Stimulated activated CD4-positive, alpha-beta T cell treated with anti-CD3 and anti-CD28 coated beads, Interleukin-15, amount 100 ng/mL, for 1 hour (primary cell): ENCODE measurements around the gene SCYGR5.
"Not testable (repeated sequence)": the region's sequence is repeated elsewhere in the genome, so short reads cannot be mapped to it uniquely, and the experiment has no call there.

Source experiments
- DNase-seq, 2 donors: peaks; one replicate each; pipeline ENCODE4 v3.0.0-alpha.2; 2020; ENCODE audit warnings: low read depth in 1 of 2, low spot score in 1 of 2

SCYGR5 gene

GRCh38 chr2:227666631-227667170, at the start of gene SCYGR5:
TSS of gene SCYGR5 (plus strand) at chr2:227666804. CDS start at chr2:227666804, 0 bp downstream.
- DNase-seq: not testable (repeated sequence)

GRCh38 chr2:227617316-227618230, 49.0 kb upstream of the SCYGR5 start, which contains the start of gene SCYGR4:
TSS of gene SCYGR4 (plus strand) at chr2:227617498. CDS start at chr2:227617498, 0 bp downstream.
- no peak for DNase-seq

- no peak for DNase-seq
These were observed 43.4 kb upstream of the SCYGR5 start for GRCh38 chr2:227623226-227623625.

GRCh38 chr2:227625420-227625819, 41.2 kb upstream of the SCYGR5 start:
- no peak for DNase-seq

- no peak for DNase-seq
These were observed 39.9 kb upstream of the SCYGR5 start for GRCh38 chr2:227626580-227627151.

- no peak for DNase-seq
These were observed 38.8 kb upstream of the SCYGR5 start for GRCh38 chr2:227627769-227628168.

GRCh38 chr2:227629435-227629834, 37.2 kb upstream of the SCYGR5 start:
- no peak for DNase-seq

GRCh38 chr2:227630322-227630721, 36.3 kb upstream of the SCYGR5 start:
- no peak for DNase-seq

GRCh38 chr2:227632827-227633226, 33.8 kb upstream of the SCYGR5 start:
- DNase-seq: no peak

GRCh38 chr2:227634201-227634600, 32.4 kb upstream of the SCYGR5 start:
- no peak for DNase-seq

GRCh38 chr2:227642656-227643055, 23.9 kb upstream of the SCYGR5 start:
- no peak for DNase-seq

GRCh38 chr2:227643990-227644551, 22.5 kb upstream of the SCYGR5 start:
- no peak for DNase-seq

GRCh38 chr2:227653419-227653818, 13.2 kb upstream of the SCYGR5 start:
- DNase-seq: no peak

- no peak for DNase-seq
These were observed 12.2 kb upstream of the SCYGR5 start for GRCh38 chr2:227654426-227654825.

GRCh38 chr2:227655454-227655853, 11.2 kb upstream of the SCYGR5 start:
- no peak for DNase-seq

GRCh38 chr2:227657199-227657845, 9.3 kb upstream of the SCYGR5 start:
- DNase-seq: no peak

- DNase-seq: no peak
These were observed 5.5 kb upstream of the SCYGR5 start for GRCh38 chr2:227661025-227661649.

GRCh38 chr2:227661827-227662226, 4.8 kb upstream of the SCYGR5 start:
- DNase-seq: no peak

- no peak for DNase-seq
These were observed 1.2 kb upstream of the SCYGR5 start for GRCh38 chr2:227665189-227665940.
